GM18526 (cell line): Measurements from ENCODE around the gene DHRS11.
A peak's percentile ranks its signal among the peaks of the same experiment; 100 is the strongest.

Experiments used
- POLR2A ChIP-seq: IDR thresholded peaks from 3 replicates; pipeline ENCODE4 v1.6.1; 2011; ENCODE audit not compliant: insufficient read length; ENCODE audit errors: extremely low read depth

The DHRS11 gene

DNA sequence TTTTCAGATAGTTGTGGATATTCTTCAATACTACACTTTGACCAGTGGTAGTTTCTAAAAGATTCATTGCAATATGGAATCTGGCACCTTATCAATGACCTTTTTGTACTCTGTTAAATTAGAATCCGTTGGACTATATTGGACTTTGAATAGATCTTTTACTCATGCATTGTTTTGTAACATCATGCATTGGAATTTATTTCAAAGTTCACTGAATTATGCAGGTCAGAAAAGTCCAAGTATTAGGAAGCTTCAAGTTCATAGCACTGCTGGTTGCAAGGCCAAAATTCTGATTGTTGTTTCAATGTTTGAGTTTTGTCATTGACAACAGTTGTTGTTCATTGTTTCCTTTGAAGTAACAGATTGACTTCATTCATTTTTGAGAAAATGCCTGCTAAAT lies 7.9 kb upstream of the DHRS11 start:
- no peak for TF ChIP-seq POLR2A

DNA sequence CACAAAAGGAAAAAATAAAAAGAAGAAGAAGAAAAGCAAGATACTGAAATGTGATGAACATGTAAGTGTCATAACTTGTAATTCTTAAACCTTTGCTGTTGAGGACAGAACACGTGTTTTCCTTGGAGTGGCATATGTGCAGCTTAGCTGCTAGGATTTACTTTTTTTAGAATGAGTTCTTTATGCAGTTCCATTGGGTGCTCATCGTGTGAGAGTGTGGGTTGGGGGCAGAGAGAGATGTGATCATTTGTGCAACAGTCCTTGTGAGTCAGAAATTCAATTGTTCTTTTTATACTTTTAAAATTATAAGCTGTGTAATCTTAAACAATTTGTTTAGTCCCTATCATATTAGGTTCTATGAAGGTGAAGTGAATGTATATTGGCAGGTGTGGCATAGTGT lies 5.5 kb upstream of the DHRS11 start:
- TF ChIP-seq POLR2A: no peak

DNA sequence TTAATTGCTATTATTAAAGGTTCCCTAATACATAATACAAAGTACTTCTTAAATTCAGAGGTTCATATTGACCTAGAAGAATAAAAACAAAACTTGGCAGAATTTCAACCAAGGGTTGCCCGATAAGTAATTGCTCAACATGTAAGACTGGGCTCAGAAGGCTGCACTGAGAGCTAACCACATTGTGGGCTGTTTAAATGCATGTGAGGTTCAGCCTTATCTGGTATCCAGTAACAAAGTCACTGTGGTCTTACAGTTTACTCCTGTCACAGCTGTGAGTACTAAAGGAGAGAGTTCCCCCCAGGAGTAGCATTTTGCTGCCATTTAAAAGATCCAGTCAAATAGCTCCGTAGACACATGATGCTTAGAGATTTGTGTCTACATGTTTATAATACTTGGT lies 1.6 kb upstream of the DHRS11 start:
- no peak for TF ChIP-seq POLR2A

DNA sequence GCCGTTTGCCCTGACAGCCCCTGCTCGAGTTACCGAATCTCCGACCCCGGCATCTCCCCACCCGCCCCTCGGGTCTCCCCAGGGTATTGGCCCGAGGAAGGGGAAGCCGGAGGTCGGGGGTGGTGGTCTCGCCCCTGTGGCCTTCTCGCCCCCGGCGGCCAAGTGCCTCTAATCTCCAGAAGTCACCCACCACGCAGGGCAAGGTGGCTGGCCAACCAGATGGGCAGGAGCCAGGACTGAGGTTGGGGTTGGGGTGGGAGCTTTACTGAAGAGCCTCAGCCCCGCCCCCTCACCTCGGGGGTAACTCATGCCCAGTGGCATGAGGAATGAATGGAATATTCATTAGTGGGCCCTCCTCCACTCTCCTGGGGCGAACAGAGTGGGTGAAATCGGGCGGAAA lies 637 bp downstream of the DHRS11 start:
- TF ChIP-seq POLR2A: no peak

DNA sequence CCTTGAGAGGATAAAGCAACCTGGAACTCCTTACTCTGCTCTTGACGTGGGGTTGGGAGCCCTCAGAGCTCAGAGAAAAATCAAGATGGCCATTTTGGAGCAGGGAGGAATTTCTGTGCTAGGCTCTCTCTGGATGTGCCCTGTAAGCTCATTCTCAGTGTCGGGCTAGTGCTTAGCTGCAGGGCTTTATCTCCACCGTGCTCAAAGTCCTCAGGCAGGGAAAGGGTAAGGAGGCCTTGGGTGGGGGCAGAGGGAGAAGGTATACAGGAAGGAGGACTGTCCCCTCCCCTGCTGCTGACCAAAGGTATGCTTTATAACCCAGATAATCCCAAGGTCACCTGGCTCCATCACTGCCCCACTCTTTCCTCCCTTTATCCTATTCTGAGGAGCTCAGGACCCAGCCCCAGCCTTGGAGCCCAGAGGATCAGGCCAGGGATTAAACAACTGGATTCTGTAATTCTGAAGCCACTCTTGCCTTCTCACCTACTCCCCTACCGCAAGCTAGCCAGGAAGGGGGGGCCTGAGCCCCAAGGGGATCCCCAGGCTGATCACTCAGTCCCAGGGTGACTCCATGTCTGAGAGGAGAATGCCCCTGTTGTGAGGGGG lies 1.1 kb downstream of the DHRS11 start:
- no peak for TF ChIP-seq POLR2A

DNA sequence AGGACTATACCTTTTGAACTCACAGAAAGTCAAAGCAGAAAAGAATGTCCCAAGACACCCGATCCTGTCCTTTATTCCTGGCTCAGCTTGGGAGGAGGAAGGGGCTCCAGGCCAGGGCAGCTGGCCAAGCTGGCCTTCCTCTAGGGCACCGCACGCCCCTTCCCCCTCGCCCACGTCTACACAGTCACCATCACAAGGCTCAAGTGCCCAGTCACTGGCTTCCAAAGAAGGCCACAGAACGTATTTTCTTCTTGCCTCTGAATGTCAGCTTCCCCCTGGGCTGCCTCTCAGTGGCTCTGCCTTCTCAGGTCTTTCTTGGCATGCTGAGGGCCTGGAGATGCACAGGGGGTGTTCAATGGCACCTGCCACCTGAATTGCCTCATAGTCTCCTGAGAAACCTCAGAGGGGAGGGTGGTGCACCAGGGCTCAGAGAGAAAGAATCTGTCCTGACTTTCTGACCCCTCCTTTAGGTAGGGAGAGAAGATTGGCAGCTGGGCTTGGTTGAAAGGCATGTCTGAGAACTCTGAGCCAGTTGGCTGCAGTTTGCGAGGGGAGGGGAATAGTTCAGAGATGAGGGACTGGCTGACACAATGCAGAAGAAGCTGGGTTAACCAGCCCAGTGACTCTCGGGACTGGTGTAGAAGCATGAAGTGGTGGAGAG lies 2.1 kb downstream of the DHRS11 start:
- no peak for TF ChIP-seq POLR2A

DNA sequence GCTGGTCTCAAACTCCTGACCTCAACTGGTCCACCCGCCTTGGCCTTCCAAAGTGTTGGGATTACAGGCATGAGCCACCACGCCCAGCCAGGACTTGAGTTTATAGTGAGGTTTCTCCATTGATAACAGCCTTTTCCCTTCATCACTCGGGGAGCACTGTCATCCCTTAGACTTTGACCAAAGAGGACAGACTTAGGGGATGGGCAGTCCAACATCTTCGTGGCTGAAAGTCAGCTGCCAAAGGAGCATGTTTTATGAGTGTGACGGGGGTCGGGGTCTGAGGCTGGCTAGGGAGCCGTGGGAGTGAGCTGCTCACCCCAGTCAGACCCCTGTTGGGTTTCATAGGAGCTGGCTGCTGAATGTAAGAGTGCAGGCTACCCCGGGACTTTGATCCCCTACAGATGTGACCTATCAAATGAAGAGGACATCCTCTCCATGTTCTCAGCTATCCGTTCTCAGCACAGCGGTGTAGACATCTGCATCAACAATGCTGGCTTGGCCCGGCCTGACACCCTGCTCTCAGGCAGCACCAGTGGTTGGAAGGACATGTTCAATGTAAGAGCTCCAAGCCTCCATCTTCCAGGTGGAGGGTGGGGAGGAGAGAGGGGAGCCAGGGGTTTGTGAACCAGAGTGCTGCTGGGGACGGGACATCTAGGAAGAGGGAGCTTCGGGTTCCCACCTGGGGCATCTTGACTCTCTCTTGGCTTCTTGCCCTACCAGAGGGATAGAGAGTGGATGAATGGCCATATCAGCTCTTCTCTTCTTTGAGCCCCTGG lies 3.1 kb downstream of the DHRS11 start:
- no peak for TF ChIP-seq POLR2A

DNA sequence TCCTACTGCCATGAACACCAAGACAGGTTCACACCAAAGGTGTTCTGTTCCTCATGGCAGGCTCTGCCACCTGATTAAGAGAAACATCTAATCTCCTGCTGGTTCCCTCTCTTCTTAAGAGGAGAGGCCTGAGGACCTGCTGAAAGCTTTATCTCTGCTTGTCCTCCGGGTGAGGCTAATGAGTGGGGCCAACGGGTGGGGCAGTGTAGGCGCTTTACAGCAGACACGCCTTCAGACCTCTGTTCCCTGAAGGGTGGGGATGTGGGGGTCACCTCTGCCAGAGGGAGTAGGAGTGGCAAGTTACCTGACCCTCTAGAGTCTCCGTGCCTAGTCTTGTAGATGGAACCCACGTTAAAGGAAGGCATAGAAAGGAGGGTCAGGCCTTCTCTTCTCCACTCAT lies 5.5 kb downstream of the DHRS11 start:
- no peak for TF ChIP-seq POLR2A

DNA sequence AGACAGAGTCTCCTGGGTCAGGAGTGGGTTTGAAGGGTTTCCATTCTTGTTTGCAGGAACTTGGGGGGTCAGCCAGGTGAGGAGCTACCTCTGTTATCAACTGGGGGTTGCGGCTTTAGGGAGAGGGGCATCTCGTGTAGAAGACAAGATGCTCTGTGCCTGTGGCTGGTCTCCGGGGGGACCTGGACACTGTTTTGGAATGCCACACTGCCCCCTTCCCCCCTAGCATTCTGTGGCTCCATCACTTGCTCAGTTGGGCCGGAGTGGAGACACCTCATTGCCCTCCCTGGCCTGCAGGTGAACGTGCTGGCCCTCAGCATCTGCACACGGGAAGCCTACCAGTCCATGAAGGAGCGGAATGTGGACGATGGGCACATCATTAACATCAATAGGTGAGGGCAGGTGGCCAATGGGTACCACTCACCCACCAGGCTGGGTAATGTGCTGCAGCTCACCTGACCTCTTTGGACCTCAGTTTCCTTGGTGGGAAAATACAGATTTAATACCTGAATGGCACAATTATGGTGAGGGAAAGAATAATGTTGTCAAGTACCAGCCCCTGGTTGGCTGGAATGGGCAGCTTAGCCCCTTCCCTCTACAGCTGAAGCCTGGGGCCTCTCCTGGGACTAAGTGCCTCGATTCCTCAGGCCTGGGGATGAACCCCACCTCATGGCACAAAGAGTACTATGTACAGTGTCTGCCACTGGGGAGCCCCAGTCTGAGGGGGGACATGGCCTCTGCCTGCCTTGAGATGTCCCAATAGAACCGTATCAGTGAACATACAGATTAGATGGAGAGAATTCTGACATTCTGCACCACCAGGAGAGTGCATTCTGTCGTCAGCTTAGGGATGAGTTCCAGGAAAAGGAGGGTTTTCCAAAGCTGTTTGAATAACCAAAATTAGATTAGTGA lies 6.4 kb downstream of the DHRS11 start:
- TF ChIP-seq POLR2A: no peak

DNA sequence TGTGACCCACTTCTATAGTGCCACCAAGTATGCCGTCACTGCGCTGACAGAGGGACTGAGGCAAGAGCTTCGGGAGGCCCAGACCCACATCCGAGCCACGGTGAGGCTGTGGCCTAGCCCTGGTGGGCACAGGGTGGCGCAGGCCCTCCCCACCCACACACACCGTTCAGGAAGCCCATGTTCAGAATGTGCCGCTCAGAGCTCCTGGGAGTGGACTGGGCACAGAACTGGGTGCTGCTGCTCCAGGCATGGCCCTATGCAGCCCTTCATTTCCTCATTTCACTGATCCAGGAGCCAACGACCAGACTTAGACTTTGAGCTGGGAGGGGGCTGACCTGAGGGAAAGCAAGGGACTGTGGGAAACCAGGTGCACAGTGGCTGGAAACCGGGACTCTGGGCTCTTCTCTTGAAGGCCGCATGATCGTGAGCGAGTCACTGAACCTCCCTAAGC lies 7.3 kb downstream of the DHRS11 start:
- TF ChIP-seq POLR2A: no peak

DNA sequence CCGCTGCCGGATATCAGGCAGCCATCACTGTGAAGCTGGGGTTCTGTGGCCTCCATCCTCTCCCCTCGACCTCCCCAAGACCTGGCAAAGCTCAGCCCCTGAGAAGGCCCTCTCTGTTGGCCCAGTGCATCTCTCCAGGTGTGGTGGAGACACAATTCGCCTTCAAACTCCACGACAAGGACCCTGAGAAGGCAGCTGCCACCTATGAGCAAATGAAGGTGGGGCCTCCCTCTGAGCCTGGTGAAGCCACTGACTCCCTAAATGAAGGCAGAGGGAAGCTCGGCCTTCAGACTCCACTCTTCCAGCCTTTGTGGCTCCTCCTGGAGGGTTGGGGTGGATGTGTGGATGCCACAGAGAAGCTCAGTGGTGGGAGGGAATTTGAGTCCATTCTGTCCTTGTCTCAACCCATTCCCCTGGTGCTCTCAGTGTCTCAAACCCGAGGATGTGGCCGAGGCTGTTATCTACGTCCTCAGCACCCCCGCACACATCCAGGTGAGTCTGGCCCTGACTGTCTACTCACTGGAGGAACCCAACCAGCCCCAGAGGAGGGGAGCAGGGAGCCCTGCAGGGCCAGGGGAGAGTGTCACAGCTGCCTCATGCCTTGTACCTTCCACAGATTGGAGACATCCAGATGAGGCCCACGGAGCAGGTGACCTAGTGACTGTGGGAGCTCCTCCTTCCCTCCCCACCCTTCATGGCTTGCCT lies 8.0 kb downstream of the DHRS11 start:
- no peak for TF ChIP-seq POLR2A

DNA sequence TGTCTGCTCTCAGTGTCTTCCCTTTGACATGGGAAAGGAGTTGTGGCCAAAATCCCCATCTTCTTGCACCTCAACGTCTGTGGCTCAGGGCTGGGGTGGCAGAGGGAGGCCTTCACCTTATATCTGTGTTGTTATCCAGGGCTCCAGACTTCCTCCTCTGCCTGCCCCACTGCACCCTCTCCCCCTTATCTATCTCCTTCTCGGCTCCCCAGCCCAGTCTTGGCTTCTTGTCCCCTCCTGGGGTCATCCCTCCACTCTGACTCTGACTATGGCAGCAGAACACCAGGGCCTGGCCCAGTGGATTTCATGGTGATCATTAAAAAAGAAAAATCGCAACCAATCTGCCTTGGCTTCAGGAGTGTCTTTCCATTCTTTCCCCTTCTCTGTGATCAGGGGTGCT lies 8.8 kb downstream of the DHRS11 start:
- no peak for TF ChIP-seq POLR2A

DNA sequence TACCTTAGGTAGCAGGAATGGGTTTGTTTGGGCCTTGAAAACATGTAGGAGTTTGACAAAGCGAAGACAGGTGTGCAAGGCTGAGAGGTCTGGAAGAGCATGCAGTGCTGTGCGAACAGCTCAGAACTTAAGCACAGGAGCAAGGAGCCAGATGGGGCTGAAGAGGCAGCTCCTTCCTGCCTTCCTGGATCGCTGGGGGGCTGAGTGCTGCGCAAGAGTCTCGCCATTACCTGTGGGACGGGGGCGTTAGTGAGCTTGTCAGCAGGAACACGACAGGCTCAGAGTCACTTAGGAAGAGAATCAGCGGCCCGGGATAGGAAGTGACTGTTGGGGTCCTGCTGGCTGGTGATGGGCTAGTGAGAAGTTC lies 9.2 kb downstream of the DHRS11 start:
- TF ChIP-seq POLR2A: no peak

DNA sequence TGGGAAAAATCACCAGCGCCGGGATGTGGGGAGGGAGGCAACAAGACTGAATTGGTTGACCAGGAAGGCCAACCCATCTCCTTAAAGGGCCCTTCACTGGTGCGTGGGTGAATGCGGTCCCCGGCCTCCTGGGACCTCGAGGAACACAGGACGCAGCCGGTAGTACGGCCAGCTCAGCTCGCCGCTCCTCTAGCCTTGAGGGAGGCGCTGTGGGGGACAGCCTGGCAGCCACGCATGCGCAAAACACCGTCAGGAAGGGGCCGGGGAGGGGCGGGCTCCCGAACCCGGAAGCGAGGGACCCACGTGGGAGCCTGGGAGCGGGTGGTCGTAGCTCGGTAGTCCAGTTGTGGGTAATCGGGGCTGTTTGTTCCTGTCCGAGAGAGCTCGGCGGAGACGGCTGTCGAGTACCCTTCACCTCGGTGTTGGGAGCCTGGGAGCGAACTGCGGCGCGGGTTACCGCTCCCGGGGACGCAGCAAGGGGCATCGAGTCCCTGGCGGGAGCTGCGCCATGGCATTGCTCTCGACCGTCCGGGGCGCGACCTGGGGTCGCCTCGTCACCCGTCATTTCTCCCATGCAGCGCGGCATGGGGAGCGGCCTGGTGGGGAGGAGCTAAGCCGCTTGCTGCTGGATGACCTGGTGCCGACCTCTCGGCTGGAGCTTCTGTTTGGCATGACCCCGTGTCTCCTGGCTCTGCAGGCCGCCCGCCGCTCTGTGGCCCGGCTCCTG lies 9.8 kb downstream of the DHRS11 start, which contains the start of gene MRM1:
Gene MRM1 (plus strand): TSS at position 281 of the 727 bp plus-strand sequence. CDS start 228 bp downstream, at position 509.
- peak; percentile 95 for TF ChIP-seq POLR2A
